Measurements from ENCODE around the gene HADH. TPM values are rescaled to one million over a fixed set of nuclear protein-coding genes. Genes with fewer than 3 reads are reported as not detected.

The HADH gene
- total RNA-seq, 1 experiment from 2014 or later: 13.0 TPM

DNA sequence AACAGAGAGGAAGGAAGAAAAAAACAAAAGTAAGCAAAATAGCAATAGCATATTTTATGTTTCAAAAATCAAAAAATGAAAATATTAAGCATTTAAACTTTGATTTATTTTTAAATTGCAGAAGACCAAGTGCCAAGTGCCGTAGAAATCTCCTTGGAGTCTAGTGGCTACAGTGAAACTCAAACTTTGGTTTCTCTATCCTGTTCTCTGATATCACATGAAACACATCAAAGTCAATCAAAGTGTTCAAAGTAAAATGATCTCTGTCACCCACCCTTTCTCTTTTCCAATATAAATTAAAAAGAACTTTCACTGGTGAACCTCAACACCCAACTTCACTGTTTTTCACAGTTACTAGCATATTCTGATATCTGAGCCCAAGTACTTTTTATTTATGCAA lies 81.1 kb downstream of the HADH start:
- Histone ChIP-seq H3K4me3 (no peak overlapping the region), H3K27me3 (replicated peaks) (no peaks in the 10 kb centered on the region), H3K36me3 (peaks cover 48% of the 10 kb centered on the region), H3K4me1 (replicated peaks) (peaks cover 6% of the 10 kb centered on the region; the same call in 1 of the 2 replicates), H3K27ac (no peak overlapping the region), H3K9me3 (replicated peaks) (no peaks in the 10 kb centered on the region)
- no peak for DNase-seq (ENCODE audit: low read depth in 1 of 2, low spot score in 2 of 2)

DNA sequence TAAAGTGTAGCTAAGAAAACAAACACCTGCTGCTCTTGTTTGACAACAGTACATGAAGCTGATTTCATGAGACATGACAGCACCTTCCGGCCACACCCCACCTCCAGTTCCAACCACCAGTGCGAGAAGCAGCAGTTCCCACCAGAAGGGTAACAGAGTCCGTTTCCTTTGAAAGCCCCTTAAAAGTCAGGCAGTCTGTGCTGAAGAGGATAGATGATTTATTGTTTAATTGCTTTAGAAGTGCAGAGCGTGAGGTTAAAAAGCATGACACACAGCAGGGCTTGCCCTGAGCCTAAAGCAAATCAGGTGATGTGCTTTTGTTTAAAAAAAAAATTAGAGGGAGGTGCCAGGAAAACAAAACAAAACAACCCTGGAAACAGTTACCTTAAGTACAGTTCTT lies 82.6 kb downstream of the HADH start:
- no peak overlapping the region for H3K27ac ChIP-seq

DNA sequence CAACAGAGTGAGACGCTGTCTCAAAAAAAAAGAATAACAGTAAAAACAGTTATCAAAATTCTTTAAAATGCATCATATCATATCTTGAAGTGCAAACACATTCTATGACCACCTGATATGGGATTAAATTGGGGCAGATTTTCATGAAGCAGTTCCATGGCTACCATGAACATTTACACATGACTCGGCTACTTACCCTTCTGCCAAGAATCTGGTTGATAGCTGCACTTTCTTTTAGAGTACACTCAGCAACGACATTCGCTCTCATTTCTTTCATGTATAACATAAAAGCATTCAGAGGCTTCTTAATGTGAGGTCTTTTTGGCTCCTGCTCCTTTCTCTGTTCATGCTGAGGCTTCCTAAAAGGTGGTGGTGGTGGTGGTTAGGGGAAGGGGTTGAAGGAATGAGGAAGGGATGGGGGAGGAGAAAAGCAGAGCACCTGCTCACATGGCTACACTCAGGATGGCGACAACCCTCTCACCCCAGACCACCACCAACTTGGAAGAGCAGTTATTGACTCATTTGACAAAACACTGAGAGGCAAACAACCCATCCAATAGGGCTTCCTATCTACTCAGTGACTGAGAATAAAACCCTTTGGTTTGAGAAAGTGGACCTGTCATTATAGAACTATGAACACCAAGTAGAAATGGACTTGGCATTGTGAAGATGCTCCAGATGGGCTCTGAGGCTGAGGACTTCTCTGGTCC lies 88.5 kb downstream of the HADH start:
- H3K36me3 ChIP-seq: peaks cover 49% of the 10 kb centered on the region
- no peaks in the 10 kb centered on the region for H3K4me1 ChIP-seq (replicated peaks)
- H3K27ac ChIP-seq: no peak overlapping the region
- H3K9me3 ChIP-seq (replicated peaks): no peaks in the 10 kb centered on the region
- DNase-seq (ENCODE audit: low read depth in 1 of 2, low spot score in 2 of 2): no peak
- H3K27me3 ChIP-seq (replicated peaks): no peaks in the 10 kb centered on the region
- no peak overlapping the region for H3K4me3 ChIP-seq

More for the DNA sequence above, 82.6 kb downstream of the HADH start:
- Histone ChIP-seq H3K4me1 (replicated peaks) (peaks cover 6% of the 10 kb centered on the region; the same call in 1 of the 2 replicates), H3K9me3 (replicated peaks) (no peaks in the 10 kb centered on the region), H3K27me3 (replicated peaks) (no peaks in the 10 kb centered on the region), H3K4me3 (no peak overlapping the region), H3K36me3 (peaks cover 41% of the 10 kb centered on the region)
- DNase-seq (ENCODE audit: low read depth in 1 of 2, low spot score in 2 of 2): no peak

DNA sequence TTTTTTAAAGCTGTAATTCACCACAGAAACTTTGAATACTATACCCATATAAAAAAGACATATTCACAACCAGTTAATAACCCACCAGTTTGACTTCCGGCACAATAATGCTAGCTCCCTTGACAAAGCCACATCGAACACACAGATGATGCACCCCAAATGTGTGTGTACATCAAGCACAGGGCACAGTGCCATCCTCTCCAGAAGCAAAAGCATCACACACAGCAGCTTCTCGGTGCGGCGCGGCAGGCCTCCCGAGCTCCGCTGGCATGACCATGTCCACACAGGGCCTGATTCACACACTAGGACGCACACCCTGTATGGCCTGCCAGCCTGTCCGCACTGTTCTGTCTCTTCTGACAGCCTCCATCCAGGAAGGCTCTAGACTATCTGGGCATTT lies 91.1 kb downstream of the HADH start:
- H3K4me3 ChIP-seq: no peak overlapping the region
- H3K27ac ChIP-seq: no peak overlapping the region
- H3K9me3 ChIP-seq (replicated peaks): no peaks in the 10 kb centered on the region
- H3K4me1 ChIP-seq (replicated peaks): no peaks in the 10 kb centered on the region
- no peak for DNase-seq (ENCODE audit: low read depth in 1 of 2, low spot score in 2 of 2)
- H3K27me3 ChIP-seq (replicated peaks): no peaks in the 10 kb centered on the region
- H3K36me3 ChIP-seq: peaks cover 47% of the 10 kb centered on the region

- no peaks in the 10 kb centered on the region for H3K9me3 ChIP-seq (replicated peaks)
- H3K4me1 ChIP-seq (replicated peaks): no peaks in the 10 kb centered on the region
- H3K4me3 ChIP-seq: no peak overlapping the region
Measured at GRCh38 chr4:108081256-108081655, 91.6 kb downstream of the HADH start.

More at GRCh38 chr4:108081256-108081655, 91.6 kb downstream of the HADH start:
- Histone ChIP-seq H3K36me3 (peaks cover 47% of the 10 kb centered on the region), H3K27me3 (replicated peaks) (no peaks in the 10 kb centered on the region), H3K27ac (no peak overlapping the region)
- DNase-seq (ENCODE audit: low read depth in 1 of 2, low spot score in 2 of 2): no peak

Other genes starting within 250 kb of the HADH start
- 37.7 and 39.5 TPM in 2 replicates for gene SGMS2, start 165.0 kb upstream of the HADH start, total RNA-seq (2014; rRNA removed; shearing (Covaris generic))
- 9.3 and 10.4 TPM in 2 replicates for gene CYP2U1, start 58.3 kb upstream of the HADH start, total RNA-seq (2014; rRNA removed; shearing (Covaris generic))
- gene LEF1, start 179.0 kb downstream of the HADH start, total RNA-seq (2014; rRNA removed; shearing (Covaris generic)): 46.3 and 55.5 TPM in 2 replicates

Data from SJSA1 (cell line).